Vagina (tissue), 2 donors: ENCODE results near the gene ALG9.

Source experiments
- POLR2A ChIP-seq, 2 donors: fragments of 450-650 bp; IDR thresholded peaks; one replicate each; pipeline ENCODE4 v1.6.1; 2017; ENCODE audit warnings: antibody characterized with exemption in 2 of 2, mild to moderate bottlenecking in 2 of 2, moderate library complexity in 2 of 2
- POLR2AphosphoS5 ChIP-seq, 2 donors: sonication (generic); formaldehyde crosslinking; IDR thresholded peaks; one replicate each; pipeline ENCODE4 v1.9.0; 2017; ENCODE audit warnings: antibody characterized with exemption in 2 of 2, mild to moderate bottlenecking in 2 of 2, low read depth in 1 of 2; ENCODE audit not compliant: insufficient read depth in 1 of 2
- TF ChIP-seq, protein P1 (sequence below), 3 experiments: fragments of 450-650 bp in 2 of 3; fragments of 200-600 bp in 1 of 3; sonication (generic) in 1 of 3; IDR thresholded peaks; one replicate each; pipeline ENCODE4 v1.5.1; 2017 to 2019; ENCODE audit warnings: antibody characterized with exemption in 3 of 3, mild to moderate bottlenecking in 2 of 3, moderate library complexity in 2 of 3

DNA sequence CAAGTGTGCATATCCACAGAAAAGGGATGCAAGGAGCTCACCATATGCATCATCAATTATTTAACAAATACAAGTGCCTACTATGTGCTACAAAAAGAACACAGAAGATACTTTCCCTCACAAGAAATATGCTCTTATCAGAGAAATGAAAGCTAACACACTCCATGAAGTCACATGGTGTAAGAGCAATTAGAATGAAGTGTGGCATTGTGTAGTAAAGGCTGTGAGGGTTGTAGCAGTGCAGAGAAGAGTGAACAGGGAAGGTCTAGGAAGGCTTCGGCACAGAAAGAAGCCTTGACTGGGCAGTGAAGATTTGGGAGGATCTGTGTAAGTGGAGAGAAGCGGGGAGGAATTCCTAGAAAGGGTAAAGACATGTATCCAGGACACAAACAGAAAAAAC is 127.7 kb downstream of the ALG9 start:
- TF ChIP-seq, protein P1, sequence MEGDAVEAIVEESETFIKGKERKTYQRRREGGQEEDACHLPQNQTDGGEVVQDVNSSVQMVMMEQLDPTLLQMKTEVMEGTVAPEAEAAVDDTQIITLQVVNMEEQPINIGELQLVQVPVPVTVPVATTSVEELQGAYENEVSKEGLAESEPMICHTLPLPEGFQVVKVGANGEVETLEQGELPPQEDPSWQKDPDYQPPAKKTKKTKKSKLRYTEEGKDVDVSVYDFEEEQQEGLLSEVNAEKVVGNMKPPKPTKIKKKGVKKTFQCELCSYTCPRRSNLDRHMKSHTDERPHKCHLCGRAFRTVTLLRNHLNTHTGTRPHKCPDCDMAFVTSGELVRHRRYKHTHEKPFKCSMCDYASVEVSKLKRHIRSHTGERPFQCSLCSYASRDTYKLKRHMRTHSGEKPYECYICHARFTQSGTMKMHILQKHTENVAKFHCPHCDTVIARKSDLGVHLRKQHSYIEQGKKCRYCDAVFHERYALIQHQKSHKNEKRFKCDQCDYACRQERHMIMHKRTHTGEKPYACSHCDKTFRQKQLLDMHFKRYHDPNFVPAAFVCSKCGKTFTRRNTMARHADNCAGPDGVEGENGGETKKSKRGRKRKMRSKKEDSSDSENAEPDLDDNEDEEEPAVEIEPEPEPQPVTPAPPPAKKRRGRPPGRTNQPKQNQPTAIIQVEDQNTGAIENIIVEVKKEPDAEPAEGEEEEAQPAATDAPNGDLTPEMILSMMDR (IDR thresholded peaks at IDR 0.05) = no peak
- no peak for TF ChIP-seq POLR2A (IDR thresholded peaks at IDR 0.05)
- TF ChIP-seq POLR2AphosphoS5 (IDR thresholded peaks at IDR 0.05; ENCODE audit: insufficient read depth in 1 of 2, low read depth in 1 of 2) = no peak
